OCI-LY7 (cell line): Measurements from ENCODE around the gene SPATA3. TPM values are rescaled to one million over a fixed set of nuclear protein-coding genes. Genes with fewer than 3 reads are reported as not detected.
"Not testable (repeated sequence)": the region's sequence is repeated elsewhere in the genome, so short reads cannot be mapped to it uniquely, and the experiment has no call there.

Experiments
- BruUV-seq: library from RNA; stranded (reverse); fragments of 400-500 nt; replicated peaks from 2 replicates; lab custom pipeline; 2021; lab: Mats Ljungman, UMichigan
- CTCF ChIA-PET: fragments of 300-600 bp; sonication (Branson Sonifier 250); formaldehyde crosslinking; loops from one replicate; lab custom pipeline; 2022; ENCODE audit warnings: antibody characterized with exemption; ENCODE audit not compliant: unreplicated experiment; lab: Charles Lee
- POLR2A ChIA-PET: fragments of 300-600 bp; sonication (Branson Sonifier 250); formaldehyde crosslinking; loops from one replicate; lab custom pipeline; 2022; ENCODE audit warnings: antibody characterized with exemption; lab: Charles Lee
- DNase-seq: peaks from one replicate; pipeline ENCODE4 v3.0.0-alpha.2; 2015; ENCODE audit warnings: low spot score
- H2AFZ ChIP-seq: fragments of 200-600 bp; sonication (generic), shearing (Covaris generic); 2 replicates; pipeline ENCODE4 v1.6.1; 2014; ENCODE audit warnings: mild to moderate bottlenecking, antibody characterized with exemption, low read length, moderate library complexity
- H3K27ac ChIP-seq: fragments of 200-600 bp; sonication (generic); 2 replicates; pipeline ENCODE4 v1.5.1; 2014; ENCODE audit warnings: mixed run types, low read depth, mild to moderate bottlenecking, moderate library complexity, low read length, inconsistent platforms; ENCODE audit not compliant: poor library complexity, severe bottlenecking
- H3K36me3 ChIP-seq: fragments of 200-600 bp; sonication (generic); 2 replicates; pipeline ENCODE4 v1.6.1; 2014; ENCODE audit warnings: mild to moderate bottlenecking, antibody characterized with exemption, low read length, moderate library complexity, mixed read lengths; ENCODE audit not compliant: insufficient read depth
- H3K4me1 ChIP-seq: fragments of 200-600 bp; sonication (generic); 2 replicates; pipeline ENCODE4 v1.5.1; 2014; ENCODE audit warnings: mild to moderate bottlenecking, low read length; ENCODE audit not compliant: insufficient read depth, poor library complexity, severe bottlenecking
- H3K4me2 ChIP-seq: fragments of 200-600 bp; sonication (generic); 2 replicates; pipeline ENCODE4 v1.6.1; 2014; ENCODE audit warnings: mild to moderate bottlenecking, low read length
- H3K4me3 ChIP-seq: fragments of 200-600 bp; sonication (generic); 2 replicates; pipeline ENCODE4 v1.5.1; 2014; ENCODE audit warnings: mild to moderate bottlenecking, low read depth, low read length; ENCODE audit not compliant: poor library complexity, severe bottlenecking
- H3K79me2 ChIP-seq: fragments of 200-600 bp; sonication (generic); 2 replicates; pipeline ENCODE4 v1.6.1; 2016; ENCODE audit warnings: low read depth, mild to moderate bottlenecking, low read length, moderate library complexity, mixed read lengths; ENCODE audit not compliant: insufficient read depth
- H3K9me2 ChIP-seq: fragments of 200-600 bp; sonication (generic); 2 replicates; pipeline ENCODE4 v1.6.1; 2016; ENCODE audit warnings: mild to moderate bottlenecking, low read length, mixed read lengths; ENCODE audit not compliant: insufficient read depth
- H3K9me3 ChIP-seq: fragments of 200-600 bp; sonication (generic); 2 replicates; pipeline ENCODE4 v1.6.1; 2014; ENCODE audit warnings: mild to moderate bottlenecking, mixed run types, low read length, mixed read lengths
- H4K20me1 ChIP-seq: fragments of 200-600 bp; sonication (generic); 2 replicates; pipeline ENCODE4 v1.6.1; 2014; ENCODE audit warnings: mild to moderate bottlenecking, antibody characterized with exemption, low read length, moderate library complexity, mixed read lengths; ENCODE audit not compliant: insufficient read depth
- EZH2phosphoT487 ChIP-seq: fragments of 200-600 bp; sonication (generic); IDR thresholded peaks from 2 replicates; pipeline ENCODE4 v1.6.1; 2018; ENCODE audit warnings: low read depth, borderline replicate concordance, mild to moderate bottlenecking, mixed run types, antibody characterized with exemption, low read length, moderate library complexity, mixed read lengths
- intact Hi-C: fragments of 100-400 bp; cut with micrococcal nuclease; formaldehyde crosslinking; loops from one replicate; pipeline ENCODE4 v1.10.0; 2022; ENCODE audit not compliant: unreplicated experiment
- total RNA-seq, 2 experiments: library from RNA; depleted of rRNA in 1 of 2; stranded (reverse); fragments of >200 nt in 1 of 2; shearing (Covaris generic) in 1 of 2; gene quantifications; 2 replicates each; pipeline ENCODE4 v1.2.3, GENCODE V29; 2014 to 2022
- TF ChIP-seq, protein P1 (sequence below): fragments of 200-600 bp; sonication (generic); conservative IDR thresholded peaks from 2 replicates; pipeline ENCODE4 v1.5.1; 2014; ENCODE audit warnings: mild to moderate bottlenecking, antibody characterized with exemption, low read length, moderate library complexity, mixed read lengths

Gene SPATA3
- total RNA-seq, 2 experiments from 2014 or later: not detected

DNA sequence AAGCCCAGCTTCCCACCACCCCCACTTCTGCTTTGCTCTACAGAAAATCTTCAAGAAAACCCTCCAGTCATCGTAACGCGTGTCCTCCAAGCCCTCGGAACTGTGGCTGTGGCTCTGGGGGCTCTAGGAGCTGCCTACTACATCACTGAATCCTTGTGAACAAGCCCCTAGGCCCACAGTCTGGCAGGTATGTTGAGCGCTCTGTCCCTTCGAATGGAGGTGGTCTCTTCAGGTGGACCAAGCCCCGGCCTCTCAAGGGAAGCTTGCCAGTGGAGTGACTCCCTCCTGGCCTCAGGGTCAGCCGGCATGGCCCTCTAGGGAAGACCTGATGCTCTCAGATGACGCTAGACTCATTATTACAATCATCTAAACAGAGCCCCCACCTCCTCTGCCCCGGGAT lies 6.7 kb downstream of the SPATA3 start:
- Histone ChIP-seq H3K79me2 (no peaks in the 10 kb centered on the region), H3K4me1 (no peaks in the 10 kb centered on the region), H3K9me2 (no peaks in the 10 kb centered on the region), H3K4me2 (no peak overlapping the region), H4K20me1 (no peaks in the 10 kb centered on the region), H3K27ac (no peak overlapping the region), H3K36me3 (no peaks in the 10 kb centered on the region), H2AFZ (no peak overlapping the region), H3K4me3 (no peak overlapping the region), H3K9me3 (no peaks in the 10 kb centered on the region)
- DNase-seq: no peak
- no peak for TF ChIP-seq EZH2phosphoT487
- TF ChIP-seq, protein P1, sequence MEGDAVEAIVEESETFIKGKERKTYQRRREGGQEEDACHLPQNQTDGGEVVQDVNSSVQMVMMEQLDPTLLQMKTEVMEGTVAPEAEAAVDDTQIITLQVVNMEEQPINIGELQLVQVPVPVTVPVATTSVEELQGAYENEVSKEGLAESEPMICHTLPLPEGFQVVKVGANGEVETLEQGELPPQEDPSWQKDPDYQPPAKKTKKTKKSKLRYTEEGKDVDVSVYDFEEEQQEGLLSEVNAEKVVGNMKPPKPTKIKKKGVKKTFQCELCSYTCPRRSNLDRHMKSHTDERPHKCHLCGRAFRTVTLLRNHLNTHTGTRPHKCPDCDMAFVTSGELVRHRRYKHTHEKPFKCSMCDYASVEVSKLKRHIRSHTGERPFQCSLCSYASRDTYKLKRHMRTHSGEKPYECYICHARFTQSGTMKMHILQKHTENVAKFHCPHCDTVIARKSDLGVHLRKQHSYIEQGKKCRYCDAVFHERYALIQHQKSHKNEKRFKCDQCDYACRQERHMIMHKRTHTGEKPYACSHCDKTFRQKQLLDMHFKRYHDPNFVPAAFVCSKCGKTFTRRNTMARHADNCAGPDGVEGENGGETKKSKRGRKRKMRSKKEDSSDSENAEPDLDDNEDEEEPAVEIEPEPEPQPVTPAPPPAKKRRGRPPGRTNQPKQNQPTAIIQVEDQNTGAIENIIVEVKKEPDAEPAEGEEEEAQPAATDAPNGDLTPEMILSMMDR: no peak
- POLR2A ChIA-PET: interaction anchor here (0.6 kb wide), 1 partner anchor 147 kb away, joined by 3 read pairs; no protein-coding TSS in a partner anchor
- intact Hi-C loops: no loop called here
- CTCF ChIA-PET: no interaction called here
- BruUV-seq: no TSS peak

DNA sequence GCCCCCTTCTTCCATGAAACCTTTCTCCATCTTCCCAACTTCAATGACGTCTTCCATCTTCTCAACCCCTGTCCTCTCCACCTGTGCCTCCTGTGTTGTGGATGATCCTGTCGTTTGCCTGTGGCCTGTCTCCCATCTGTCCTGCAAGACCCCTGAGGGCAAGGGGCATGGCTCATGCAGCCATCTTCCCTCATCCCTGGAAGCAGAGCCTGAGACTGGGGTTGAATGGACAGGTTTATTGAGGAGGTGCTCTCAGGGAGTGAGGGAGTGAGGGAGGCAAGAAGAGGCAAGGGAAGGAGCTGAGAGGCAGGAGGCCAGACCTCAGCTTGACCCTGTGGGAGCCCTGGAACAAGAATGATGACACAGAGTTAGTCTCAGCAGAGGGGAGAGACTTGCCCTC lies 7.3 kb downstream of the SPATA3 start:
- Histone ChIP-seq H4K20me1 (no peaks in the 10 kb centered on the region), H3K9me2 (no peaks in the 10 kb centered on the region), H3K79me2 (no peaks in the 10 kb centered on the region), H3K4me1 (no peaks in the 10 kb centered on the region), H3K4me3 (no peak overlapping the region), H2AFZ (no peak overlapping the region), H3K36me3 (no peaks in the 10 kb centered on the region), H3K9me3 (no peaks in the 10 kb centered on the region), H3K27ac (no peak overlapping the region), H3K4me2 (no peak overlapping the region)
- no TSS peak for BruUV-seq
- intact Hi-C loops: no loop called here
- ChIA-PET CTCF (no interaction called here), POLR2A (interaction anchor here (0.6 to 0.9 kb wide), 2 partner anchors 39 to 147 kb away, joined by 3 read pairs; no protein-coding TSS in a partner anchor)
- no peak for TF ChIP-seq EZH2phosphoT487
- TF ChIP-seq, protein P1: no peak
- no peak for DNase-seq

DNA sequence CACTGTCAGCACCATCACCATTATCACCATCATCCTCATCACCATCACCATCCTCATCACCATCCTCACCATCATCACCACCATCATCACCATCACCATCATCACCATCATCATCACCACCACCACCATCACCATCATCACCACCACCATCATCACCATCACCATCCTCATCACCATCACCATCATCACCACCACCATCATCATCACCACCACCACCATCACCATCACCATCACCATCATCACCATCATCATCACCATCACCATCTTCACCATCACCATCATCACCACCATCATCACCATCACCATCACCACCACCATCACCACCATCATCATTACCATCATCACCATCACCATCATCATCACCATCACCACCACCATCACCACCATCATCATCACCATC lies 9.0 kb downstream of the SPATA3 start:
- POLR2A ChIA-PET, DNase-seq, H3K27ac ChIP-seq, CTCF ChIA-PET, H3K4me1 ChIP-seq, H3K9me3 ChIP-seq, H3K9me2 ChIP-seq, BruUV-seq, H4K20me1 ChIP-seq, H3K79me2 ChIP-seq, H3K4me2 ChIP-seq, intact Hi-C loops, H3K4me3 ChIP-seq, H2AFZ ChIP-seq, H3K36me3 ChIP-seq: not testable (repeated sequence)
